ENCODE data around the gene DOCK4. TPM values are rescaled to one million over a fixed set of nuclear protein-coding genes. Genes with fewer than 3 reads are reported as not detected.

The DOCK4 gene
- total and polyA plus RNA-seq, 10 of the 15 experiments (the other 5 are each of a cell fraction or from before 2014, with no cell fraction given), result 0.03 to 0.73 (median 0.38) TPM

DNA sequence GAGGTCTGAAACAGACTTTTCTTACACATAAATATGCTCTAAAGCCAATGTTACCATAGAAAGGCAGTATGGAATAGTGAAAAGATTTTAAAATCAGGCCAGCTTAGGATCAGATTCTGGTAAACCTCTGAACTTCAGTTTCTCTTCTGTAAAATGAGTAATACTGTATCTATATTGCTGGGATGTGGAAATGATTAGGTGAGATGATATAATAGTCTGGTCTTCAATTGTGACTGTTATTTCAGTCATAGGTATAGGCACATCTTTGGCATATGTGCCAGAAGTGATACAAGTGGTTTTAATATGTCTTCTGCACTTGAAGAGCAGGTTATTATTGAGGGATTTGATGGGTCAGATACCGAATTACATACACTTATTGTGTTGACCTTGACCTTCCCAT lies 7.5 kb upstream of the DOCK4 start:
- ChIA-PET RAD21 (ENCODE audit: unreplicated experiment) (no interaction called here), POLR2A (no interaction called here), CTCF (no interaction called here), SMC1A (ENCODE audit: uncharacterized antibody, unreplicated experiment) (interaction anchor here (0.8 kb wide), 1 partner anchor 132 kb away, joined by 3 read pairs; no protein-coding TSS in a partner anchor)
- no peaks in the 10 kb centered on the region for H3K9me3 ChIP-seq (replicated peaks; ENCODE audit: control insufficient read depth, insufficient read depth, low read length)
- no peaks in the 10 kb centered on the region for H4K20me1 ChIP-seq (ENCODE audit: control insufficient read depth, insufficient read depth)
- FAIRE-seq, result no peak
- intact Hi-C loops (cut with micrococcal nuclease; ENCODE audit: unreplicated experiment) (no loop called here), in situ Hi-C loops (cut with MboI) (no loop called here)
- peak; percentile 29 for ATAC-seq
- H3K9ac ChIP-seq (ENCODE audit: control insufficient read depth, insufficient read depth, low read length), result no peak overlapping the region
- no peaks in the 10 kb centered on the region for H3K27me3 ChIP-seq (replicated peaks in 1 of 2; ENCODE audit: control insufficient read depth in 2 of 2, insufficient read depth in 2 of 2, low read length in 1 of 2)
- no peak overlapping the region for H2AFZ ChIP-seq (ENCODE audit: control insufficient read depth, low read depth, low read length)
- H3K27ac ChIP-seq (ENCODE audit: control insufficient read depth, insufficient read depth), result no peak overlapping the region
- no peak overlapping the region for H3K4me3 ChIP-seq
- 60% methylated on average over 1 of the region's 1 CpG for WGBS (ENCODE audit: insufficient coverage, insufficient replicate concordance, low lambda C conversion rate, missing lambda C conversion rate)
- H3K4me1 ChIP-seq (ENCODE audit: control insufficient read depth, insufficient read depth, low read length), result no peaks in the 10 kb centered on the region
- H3K79me2 ChIP-seq (ENCODE audit: control insufficient read depth, insufficient read depth, low read length), result peaks cover 1% of the 10 kb centered on the region
- no TSS peak for BruUV-seq (replicated peaks)
- H3K4me2 ChIP-seq (ENCODE audit: control insufficient read depth, insufficient read depth), result no peak overlapping the region
- no peak for TF ChIP-seq MTA3 (IDR thresholded peaks at IDR 0.05; ENCODE audit: borderline replicate concordance, low read length)
- no peak for TF ChIP-seq CEBPB (IDR thresholded peaks at IDR 0.05; ENCODE audit: borderline replicate concordance in 1 of 2, low read depth in 2 of 2, low read length in 2 of 2)
- TF ChIP-seq, protein P1, sequence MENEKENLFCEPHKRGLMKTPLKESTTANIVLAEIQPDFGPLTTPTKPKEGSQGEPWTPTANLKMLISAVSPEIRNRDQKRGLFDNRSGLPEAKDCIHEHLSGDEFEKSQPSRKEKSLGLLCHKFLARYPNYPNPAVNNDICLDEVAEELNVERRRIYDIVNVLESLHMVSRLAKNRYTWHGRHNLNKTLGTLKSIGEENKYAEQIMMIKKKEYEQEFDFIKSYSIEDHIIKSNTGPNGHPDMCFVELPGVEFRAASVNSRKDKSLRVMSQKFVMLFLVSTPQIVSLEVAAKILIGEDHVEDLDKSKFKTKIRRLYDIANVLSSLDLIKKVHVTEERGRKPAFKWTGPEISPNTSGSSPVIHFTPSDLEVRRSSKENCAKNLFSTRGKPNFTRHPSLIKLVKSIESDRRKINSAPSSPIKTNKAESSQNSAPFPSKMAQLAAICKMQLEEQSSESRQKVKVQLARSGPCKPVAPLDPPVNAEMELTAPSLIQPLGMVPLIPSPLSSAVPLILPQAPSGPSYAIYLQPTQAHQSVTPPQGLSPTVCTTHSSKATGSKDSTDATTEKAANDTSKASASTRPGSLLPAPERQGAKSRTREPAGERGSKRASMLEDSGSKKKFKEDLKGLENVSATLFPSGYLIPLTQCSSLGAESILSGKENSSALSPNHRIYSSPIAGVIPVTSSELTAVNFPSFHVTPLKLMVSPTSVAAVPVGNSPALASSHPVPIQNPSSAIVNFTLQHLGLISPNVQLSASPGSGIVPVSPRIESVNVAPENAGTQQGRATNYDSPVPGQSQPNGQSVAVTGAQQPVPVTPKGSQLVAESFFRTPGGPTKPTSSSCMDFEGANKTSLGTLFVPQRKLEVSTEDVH (IDR thresholded peaks at IDR 0.05; ENCODE audit: low read depth, partially characterized antibody), result no peak
- TF ChIP-seq FOXM1 (IDR thresholded peaks at IDR 0.05; ENCODE audit: low read depth, low read length), result no peak
- no peak for DNase-seq (ENCODE audit: low read depth, low spot score)
- no peaks in the 10 kb centered on the region for H3K36me3 ChIP-seq (ENCODE audit: control insufficient read depth in 2 of 2, insufficient read depth in 2 of 2, low read length in 1 of 2)

DNA sequence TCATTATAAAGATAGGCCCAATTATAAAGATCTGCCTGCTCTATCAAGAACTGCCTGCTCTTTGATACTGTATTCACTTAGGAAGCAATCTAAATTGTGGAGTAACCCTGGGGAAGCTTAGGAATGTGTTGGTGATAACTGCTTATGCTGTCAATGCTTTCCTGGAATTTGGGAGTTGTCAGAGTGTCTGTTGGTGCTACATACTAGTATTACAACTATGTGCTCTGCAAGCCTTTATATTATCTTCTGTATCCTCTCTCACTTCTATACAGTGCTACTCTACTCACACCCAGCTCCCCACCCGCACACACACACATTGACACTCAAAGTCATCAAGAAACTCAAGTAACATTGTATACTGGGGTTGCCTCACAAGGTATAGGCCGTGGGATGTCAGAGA lies 6.4 kb upstream of the DOCK4 start:
- no peak for DNase-seq (ENCODE audit: low read depth, low spot score)
- no peaks in the 10 kb centered on the region for H3K9me3 ChIP-seq (replicated peaks; ENCODE audit: control insufficient read depth, insufficient read depth, low read length)
- no peaks in the 10 kb centered on the region for H3K4me1 ChIP-seq (ENCODE audit: control insufficient read depth, insufficient read depth, low read length)
- no peaks in the 10 kb centered on the region for H4K20me1 ChIP-seq (ENCODE audit: control insufficient read depth, insufficient read depth)
- H3K27me3 ChIP-seq (replicated peaks in 1 of 2; ENCODE audit: control insufficient read depth in 2 of 2, insufficient read depth in 2 of 2, low read length in 1 of 2), result no peaks in the 10 kb centered on the region
- no peaks in the 10 kb centered on the region for H3K36me3 ChIP-seq (ENCODE audit: control insufficient read depth in 2 of 2, insufficient read depth in 2 of 2, low read length in 1 of 2)
- ChIA-PET POLR2A (no interaction called here), RAD21 (ENCODE audit: unreplicated experiment) (no interaction called here), SMC1A (ENCODE audit: uncharacterized antibody, unreplicated experiment) (interaction anchor here (1.1 kb wide), 1 partner anchor 10 kb away, joined by 3 read pairs; no protein-coding TSS in a partner anchor), CTCF (no interaction called here)
- in situ Hi-C loops (cut with MboI), result no loop called here
- H3K27ac ChIP-seq (ENCODE audit: control insufficient read depth, insufficient read depth), result no peak overlapping the region
- peaks cover 5% of the 10 kb centered on the region for H3K79me2 ChIP-seq (ENCODE audit: control insufficient read depth, insufficient read depth, low read length)
- TF ChIP-seq EP300 (IDR thresholded peaks at IDR 0.05; ENCODE audit: borderline replicate concordance in 1 of 2, control insufficient read depth in 1 of 2, low read depth in 2 of 2, low read length in 2 of 2) (no peak), BACH1 (IDR thresholded peaks at IDR 0.05; ENCODE audit: borderline replicate concordance) (no peak), SREBF2 (IDR thresholded peaks at IDR 0.05; ENCODE audit: low read length) (no peak), RBBP5 (conservative IDR thresholded peaks at IDR 0.05) (no peak), CHD2 (IDR thresholded peaks at IDR 0.05; ENCODE audit: borderline replicate concordance, low read depth, low read length) (no peak), ZSCAN29 (IDR thresholded peaks at IDR 0.05) (no peak), NR2F1 (conservative IDR thresholded peaks at IDR 0.05) (no peak)
- TF ChIP-seq, protein P2, sequence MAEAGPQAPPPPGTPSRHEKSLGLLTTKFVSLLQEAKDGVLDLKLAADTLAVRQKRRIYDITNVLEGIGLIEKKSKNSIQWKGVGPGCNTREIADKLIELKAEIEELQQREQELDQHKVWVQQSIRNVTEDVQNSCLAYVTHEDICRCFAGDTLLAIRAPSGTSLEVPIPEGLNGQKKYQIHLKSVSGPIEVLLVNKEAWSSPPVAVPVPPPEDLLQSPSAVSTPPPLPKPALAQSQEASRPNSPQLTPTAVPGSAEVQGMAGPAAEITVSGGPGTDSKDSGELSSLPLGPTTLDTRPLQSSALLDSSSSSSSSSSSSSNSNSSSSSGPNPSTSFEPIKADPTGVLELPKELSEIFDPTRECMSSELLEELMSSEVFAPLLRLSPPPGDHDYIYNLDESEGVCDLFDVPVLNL (IDR thresholded peaks at IDR 0.05; ENCODE audit: low read depth, low read length), result no peak
- ATAC-seq, result no peak
- no peak for FAIRE-seq
- H3K4me2 ChIP-seq (ENCODE audit: control insufficient read depth, insufficient read depth), result no peak overlapping the region
- no peak overlapping the region for H3K9ac ChIP-seq (ENCODE audit: control insufficient read depth, insufficient read depth, low read length)
- no peak overlapping the region for H3K4me3 ChIP-seq
- H2AFZ ChIP-seq (ENCODE audit: control insufficient read depth, low read depth, low read length), result no peak overlapping the region
- 96% methylated on average over 2 of the region's 2 CpGs for WGBS (ENCODE audit: insufficient coverage, insufficient replicate concordance, low lambda C conversion rate, missing lambda C conversion rate)
- intact Hi-C loops (cut with micrococcal nuclease; ENCODE audit: unreplicated experiment), result no loop called here
- no TSS peak for BruUV-seq (replicated peaks)
